GM18520 (cell line): Measurements from ENCODE around the gene MAD1L1.

Experiments
- ATAC-seq: cut with Tn5 transposase; IDR thresholded peaks from one replicate; pipeline ENCODE4 v1.9.1; 2021; ENCODE audit not compliant: unreplicated experiment

Gene MAD1L1

GRCh38 chr7:2201686-2202360, 30.9 kb downstream of the MAD1L1 start:
- no peak for ATAC-seq

- ATAC-seq, result no peak
These were observed 31.6 kb downstream of the MAD1L1 start for GRCh38 chr7:2201128-2201527.

DNA sequence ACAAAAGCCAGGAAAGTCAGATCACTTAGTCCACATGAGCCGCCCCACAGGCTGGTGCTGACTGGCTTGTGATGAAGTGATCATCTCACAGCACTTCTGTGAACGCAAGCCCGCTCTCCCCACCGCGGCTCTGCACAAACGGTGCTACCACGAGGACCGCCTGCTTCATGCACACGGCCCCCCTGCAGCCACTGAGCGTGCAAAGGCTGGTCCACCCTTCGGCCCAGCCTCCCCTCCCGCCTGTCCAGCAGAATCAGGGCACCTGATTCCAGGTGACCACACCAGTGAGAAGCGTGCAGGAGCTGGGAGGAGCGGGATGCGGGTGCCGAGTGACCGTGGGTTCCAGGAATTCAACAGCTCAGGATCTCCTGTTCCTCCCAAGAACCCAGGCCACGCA, 32.2 kb downstream of the MAD1L1 start:
- ATAC-seq, result no peak

GRCh38 chr7:2199956-2200583, 32.7 kb downstream of the MAD1L1 start:
- no peak for ATAC-seq

DNA sequence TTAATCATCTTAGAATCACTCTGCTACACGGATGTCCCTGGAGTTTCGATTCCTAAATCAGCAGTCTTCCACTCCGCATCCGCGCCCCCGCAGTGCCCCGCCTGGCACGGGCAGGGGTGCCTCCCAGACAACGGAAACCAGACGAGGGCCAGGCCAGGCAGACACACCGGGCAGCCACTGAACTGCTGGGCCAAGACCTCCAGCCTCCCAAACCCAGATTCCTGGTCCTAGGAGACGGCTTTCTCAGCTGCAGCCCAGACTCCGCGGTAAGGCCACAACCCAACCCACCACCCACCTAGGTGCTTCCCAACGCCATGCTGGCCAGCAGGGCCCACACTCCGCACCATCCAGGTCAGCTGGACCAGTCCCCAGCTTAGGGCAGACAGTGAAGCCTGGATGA, 33.2 kb downstream of the MAD1L1 start:
- no peak for ATAC-seq

- no peak for ATAC-seq
These were observed 34.0 kb downstream of the MAD1L1 start for GRCh38 chr7:2198760-2199159.

DNA sequence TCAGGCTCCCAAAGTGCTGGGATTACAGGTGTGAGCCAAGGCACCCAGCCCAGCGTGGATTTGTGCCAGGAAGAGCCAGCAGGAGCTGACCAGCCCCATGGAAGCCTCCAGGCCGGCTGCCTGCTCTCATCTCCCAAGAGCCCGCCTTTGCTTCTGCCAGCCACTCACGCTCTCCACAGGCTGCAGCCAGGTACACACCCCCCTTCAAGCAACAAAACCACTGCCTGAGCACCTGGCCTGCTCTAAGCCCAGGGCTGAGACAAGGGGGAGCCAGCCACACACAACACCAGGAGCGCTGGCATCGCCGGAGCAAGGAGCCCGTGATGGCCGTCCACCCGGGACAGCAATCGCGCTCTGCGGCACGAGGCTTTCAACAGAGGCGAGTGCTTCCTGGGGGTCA, 34.5 kb downstream of the MAD1L1 start:
- ATAC-seq, result no peak

DNA sequence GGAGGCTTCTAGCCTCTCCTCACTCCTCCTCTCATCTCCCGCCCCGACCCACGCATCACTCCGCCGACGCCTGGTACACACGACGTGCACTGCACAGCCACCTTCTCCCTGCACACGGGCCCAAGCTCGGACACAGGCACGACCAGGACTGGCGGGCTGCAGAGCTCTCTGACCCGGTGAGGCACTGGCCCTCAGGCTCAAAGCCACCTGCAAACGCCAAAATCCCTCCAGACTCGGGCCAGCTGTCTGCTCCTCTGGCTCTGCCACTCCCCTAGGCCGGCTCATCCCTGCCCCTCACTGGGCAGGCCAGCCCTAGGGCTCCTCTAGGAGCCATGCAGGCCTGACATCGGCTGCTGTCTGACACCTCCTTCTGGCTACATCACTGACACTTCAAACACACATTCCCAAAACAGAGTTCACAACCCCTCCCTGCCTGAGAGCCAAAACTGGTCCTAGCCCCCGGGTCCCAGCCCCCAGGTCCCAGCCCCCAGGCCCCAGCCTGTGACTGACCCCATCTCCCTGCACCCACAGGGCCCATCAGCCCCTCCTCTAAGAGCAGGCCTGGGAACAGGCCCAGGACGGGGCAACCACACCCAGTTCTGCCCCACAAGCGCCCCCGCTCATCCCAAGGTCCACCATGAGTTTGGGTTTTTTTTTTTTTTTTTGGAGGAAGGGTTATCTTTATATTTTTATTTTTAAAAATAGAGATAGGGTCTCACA, 35.1 kb downstream of the MAD1L1 start:
- no peak for ATAC-seq

DNA sequence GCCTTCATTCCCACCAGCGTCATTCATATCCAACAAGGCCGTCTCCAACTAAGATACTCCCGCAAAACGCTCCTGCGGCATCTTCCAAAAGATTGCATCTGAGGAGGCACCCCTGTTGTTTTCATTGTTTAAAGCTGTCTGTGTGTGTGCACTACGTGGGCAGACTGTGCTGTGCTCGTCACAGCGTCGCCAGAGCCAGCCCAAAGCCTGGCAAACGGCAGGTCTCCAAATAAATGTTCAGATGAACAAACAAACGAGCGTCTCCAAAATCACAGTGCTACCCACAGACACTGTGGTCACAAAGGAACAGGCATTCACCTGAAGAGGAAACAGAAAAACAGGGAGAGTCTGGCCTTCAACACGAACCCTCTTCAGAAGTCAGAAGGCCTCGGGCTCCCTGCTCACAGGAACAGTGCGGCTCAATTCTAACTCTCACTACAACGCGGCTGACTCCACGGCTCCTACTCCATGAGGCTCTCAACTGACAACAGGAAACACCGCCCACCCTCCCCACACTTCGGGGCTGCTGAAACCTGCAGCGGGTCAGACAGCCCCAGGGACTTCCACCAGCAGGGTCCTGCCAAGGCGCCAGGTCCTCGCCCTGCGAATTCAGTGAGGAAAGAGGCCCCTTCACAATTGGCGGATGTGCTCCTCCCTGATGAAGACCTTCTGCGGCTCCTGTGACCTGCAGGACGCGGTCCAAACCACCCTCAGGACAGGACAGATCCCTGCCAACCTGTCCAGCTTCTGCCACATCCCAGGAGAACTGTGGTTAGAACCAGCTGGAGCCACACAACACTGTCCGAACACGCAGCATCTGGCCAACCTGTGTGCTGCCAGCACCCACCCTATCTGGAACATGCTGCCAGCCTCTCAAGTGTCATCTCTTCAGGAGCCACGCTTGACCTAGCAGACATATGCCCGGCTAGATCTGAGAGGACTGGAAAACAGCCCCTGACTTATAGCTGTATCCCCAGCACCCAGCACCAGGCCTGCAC, 36.1 kb downstream of the MAD1L1 start:
- no peak for ATAC-seq

GRCh38 chr7:2195400-2196246, 37.1 kb downstream of the MAD1L1 start:
- no peak for ATAC-seq

- ATAC-seq, result no peak
These were observed 39.0 kb downstream of the MAD1L1 start for GRCh38 chr7:2193575-2194305.

- no peak for ATAC-seq
These were observed 39.8 kb downstream of the MAD1L1 start for GRCh38 chr7:2192831-2193534.

- ATAC-seq, result no peak
These were observed 41.7 kb downstream of the MAD1L1 start for GRCh38 chr7:2191016-2191415.

GRCh38 chr7:2190531-2190930, 42.2 kb downstream of the MAD1L1 start:
- ATAC-seq, result no peak

DNA sequence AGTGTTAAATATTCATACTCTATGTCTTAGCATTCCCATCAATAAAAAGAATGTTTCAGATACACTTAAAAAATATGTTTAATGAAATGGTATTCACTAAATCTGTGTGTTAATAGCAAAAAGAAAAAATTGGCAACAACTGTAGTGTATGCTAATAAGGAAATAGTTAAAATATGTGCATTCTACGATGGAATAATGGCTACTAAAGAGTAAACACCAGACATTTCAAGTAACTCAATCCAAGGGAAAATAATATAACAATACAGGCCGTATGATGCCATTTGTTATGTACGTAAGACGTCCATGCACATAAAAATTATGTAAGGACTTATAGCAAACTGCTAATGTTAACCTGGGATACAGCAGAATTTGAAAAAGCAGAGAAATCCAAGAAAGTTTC, 46.6 kb downstream of the MAD1L1 start:
- ATAC-seq, result no peak

- ATAC-seq, result no peak
These were observed 47.0 kb downstream of the MAD1L1 start for GRCh38 chr7:2185715-2186114.

DNA sequence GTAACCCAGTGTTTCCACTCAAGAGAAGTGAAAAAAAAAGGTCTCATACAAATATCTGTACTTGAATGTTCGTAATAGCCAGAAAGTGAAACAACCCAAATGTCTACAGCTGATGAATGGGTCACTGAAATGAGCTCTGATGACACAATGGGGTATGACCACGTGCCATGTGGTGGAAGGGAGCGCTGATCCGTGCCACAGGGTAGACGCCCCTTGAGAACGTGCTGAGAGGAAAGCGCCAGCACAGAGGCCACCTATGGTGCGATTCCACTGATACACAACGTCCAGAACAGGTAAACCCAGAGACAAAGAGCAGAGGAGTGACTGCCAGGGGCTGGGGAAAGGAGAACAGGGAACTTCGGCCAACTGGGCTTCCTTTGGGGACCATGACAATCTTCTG, 50.3 kb downstream of the MAD1L1 start:
- ATAC-seq, result no peak

DNA sequence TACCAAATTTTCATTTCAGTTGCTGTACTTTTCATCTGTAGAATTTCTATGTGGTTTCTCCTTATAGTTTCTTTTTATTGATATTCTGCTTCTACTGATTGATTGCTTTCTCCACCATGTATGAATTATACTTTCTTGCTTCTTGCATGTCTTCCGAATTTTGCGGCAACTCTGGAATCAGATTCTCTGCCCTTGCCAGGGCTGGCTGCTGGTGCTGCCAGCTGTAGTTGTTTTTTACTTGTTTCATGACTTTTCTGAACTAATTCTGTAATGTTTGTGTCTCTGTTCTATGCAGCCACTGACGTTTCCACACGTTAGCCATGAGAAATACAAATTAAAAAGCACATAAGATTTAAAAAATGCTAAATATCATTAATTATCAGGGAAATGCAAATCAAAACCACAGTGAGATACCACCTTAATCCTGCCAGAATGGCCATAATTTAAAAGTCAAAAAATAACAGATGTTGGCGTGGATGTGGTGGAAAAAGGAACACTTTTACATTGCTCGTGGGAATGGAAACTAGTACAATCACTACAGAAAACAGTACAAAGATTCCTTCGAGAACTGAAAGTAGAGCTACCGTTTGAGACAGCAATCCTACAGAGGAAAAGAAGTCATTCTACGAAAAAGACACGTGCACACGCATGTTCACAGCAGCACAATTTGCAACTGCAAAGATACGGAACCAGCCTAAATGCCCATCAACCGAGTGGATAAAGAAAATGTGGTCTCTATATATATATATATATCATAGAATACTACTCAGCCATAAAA, 51.5 kb downstream of the MAD1L1 start:
- no peak for ATAC-seq
